Measurements from ENCODE around the gene KRTAP1-5. TPM values are rescaled to one million over a fixed set of nuclear protein-coding genes. Genes with fewer than 3 reads are reported as not detected.
"Not testable (repeated sequence)": the region's sequence is repeated elsewhere in the genome, so short reads cannot be mapped to it uniquely, and the experiment has no call there.

The KRTAP1-5 gene
- total and polyA plus RNA-seq, 5 experiments from 2014 or later = not detected

DNA sequence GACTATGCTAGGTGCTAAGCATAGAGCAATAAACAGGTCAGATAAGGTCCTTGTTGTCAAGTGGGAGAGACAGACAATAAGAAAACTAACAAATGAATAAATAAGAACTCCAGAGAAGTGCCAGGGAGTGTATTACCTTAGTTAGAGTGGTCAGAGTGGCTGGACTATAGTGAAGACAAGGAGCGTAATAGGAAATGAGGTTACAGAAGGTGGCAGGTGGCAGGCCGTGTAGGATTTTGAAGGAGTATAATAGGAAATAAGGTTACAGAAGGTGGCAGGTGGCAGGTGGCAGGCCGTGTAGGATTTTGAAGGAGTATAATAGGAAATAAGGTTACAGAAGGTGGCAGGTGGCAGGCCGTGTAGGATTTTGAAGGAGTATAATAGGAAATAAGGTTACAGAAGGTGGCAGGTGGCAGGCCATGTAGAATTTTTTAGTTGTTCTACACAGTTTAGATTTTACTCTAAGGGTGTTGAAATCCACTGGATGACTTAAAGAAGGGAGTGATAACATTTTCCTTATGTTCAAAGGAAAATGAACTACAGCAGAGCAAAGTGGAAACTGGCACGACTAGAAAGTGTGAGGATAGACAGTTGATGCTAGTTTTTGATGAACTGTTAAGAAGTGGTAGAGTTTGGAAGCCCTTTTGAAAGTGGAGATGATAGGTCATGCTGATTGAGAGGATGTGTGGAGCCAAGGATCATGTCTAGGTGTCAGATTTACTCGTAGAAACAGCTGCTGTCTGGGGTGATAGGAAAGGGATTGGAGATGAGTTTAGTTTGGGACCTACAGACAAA is 14.5 kb downstream of the KRTAP1-5 start:
- no peak for ATAC-seq

DNA sequence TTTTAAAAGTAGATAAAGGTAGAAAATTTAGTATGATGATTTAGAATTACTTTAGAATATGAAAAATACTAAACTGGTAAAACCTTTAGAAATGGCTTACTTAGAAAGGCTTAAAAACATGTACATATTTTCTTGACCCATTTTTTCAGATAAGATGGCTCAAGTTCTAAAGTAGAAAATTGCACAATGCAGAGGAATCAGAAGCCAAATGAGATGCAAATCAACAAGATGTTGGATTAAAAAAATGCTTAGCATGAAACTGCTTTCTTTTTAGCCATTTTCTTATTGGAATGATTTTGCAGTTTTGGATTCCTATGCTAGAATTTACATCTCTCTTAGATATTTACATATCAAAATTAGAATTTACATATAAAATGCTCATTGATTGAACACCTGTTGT is 16.6 kb downstream of the KRTAP1-5 start:
- Mint-ChIP-seq H3K36me3 (no peaks in the 10 kb centered on the region), H3K4me3 (no peak overlapping the region), H3K9me3 (no peaks in the 10 kb centered on the region), H3K27ac (no peak overlapping the region), H3K4me1 (no peaks in the 10 kb centered on the region), H3K27me3 (peaks cover 0 to under 1% (median 0%) of the 10 kb centered on the region in 5 donors)
- POLR2A ChIA-PET = no interaction called here
- ATAC-seq = no peak
- no peak for DNase-seq

More for the DNA sequence above, 14.5 kb downstream of the KRTAP1-5 start:
- POLR2A ChIA-PET = no interaction called here
- Mint-ChIP-seq H3K27ac (no peak overlapping the region), H3K4me1 (no peaks in the 10 kb centered on the region), H3K36me3 (no peaks in the 10 kb centered on the region), H3K27me3 (peaks cover 0 to 10% (median 2%) of the 10 kb centered on the region in 5 donors), H3K9me3 (no peaks in the 10 kb centered on the region), H3K4me3 (no peak overlapping the region)
- DNase-seq = no peak

DNA sequence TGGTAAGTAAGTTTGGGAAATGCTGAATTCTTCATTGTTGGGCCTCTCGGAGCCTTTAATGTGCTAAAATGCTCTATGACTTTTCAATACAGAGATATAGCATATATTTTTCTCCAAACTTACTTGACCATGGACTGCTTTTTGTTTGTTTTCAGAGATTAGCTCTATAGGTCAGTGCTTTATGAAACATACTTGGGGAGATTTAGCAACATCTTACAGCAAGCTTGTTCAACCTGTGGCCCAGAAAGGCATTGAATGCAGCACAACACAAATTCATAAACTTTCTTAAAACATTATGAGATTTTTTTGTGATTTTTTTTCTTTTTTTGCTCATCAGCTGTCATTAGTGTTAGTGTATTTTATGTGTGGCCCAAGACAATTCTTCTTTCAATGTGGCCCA is 17.1 kb downstream of the KRTAP1-5 start:
- Mint-ChIP-seq H3K4me1 (no peaks in the 10 kb centered on the region), H3K4me3 (no peak overlapping the region), H3K27ac (no peak overlapping the region), H3K36me3 (no peaks in the 10 kb centered on the region), H3K9me3 (no peaks in the 10 kb centered on the region), H3K27me3 (no peaks in the 10 kb centered on the region)
- no peak for DNase-seq
- no peak for ATAC-seq
- POLR2A ChIA-PET = interaction anchor here (0.6 kb wide), 1 partner anchor 472 kb away, joined by 4 read pairs; no protein-coding TSS in a partner anchor

DNA sequence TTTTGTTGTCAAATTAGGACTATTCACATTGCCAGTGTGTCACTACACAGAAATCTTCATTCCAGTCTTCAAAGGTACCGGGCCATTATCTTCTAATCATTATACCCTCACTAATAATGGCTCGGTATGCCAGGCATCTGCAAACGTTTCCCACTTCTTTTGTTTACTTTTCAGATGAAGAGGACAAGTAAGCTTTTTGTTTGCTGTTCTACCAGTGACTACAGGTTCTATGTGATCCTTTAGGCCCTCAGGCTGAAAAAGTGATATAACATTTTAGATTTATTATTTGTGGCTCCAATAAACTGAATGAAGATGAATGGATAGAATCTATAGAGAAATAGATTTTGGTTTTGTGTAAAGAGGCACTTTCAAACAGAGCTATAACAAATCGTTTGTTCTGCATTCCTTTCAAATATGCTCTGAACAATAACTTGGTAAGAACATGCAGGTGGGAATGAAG is 17.7 kb downstream of the KRTAP1-5 start:
- DNase-seq = no peak
- Mint-ChIP-seq H3K27ac (no peak overlapping the region), H3K27me3 (no peaks in the 10 kb centered on the region), H3K4me3 (no peak overlapping the region), H3K36me3 (no peaks in the 10 kb centered on the region), H3K9me3 (no peaks in the 10 kb centered on the region), H3K4me1 (no peaks in the 10 kb centered on the region)
- no peak for ATAC-seq
- POLR2A ChIA-PET = interaction anchor here (0.6 kb wide), 1 partner anchor 472 kb away, joined by 4 read pairs; no protein-coding TSS in a partner anchor

DNA sequence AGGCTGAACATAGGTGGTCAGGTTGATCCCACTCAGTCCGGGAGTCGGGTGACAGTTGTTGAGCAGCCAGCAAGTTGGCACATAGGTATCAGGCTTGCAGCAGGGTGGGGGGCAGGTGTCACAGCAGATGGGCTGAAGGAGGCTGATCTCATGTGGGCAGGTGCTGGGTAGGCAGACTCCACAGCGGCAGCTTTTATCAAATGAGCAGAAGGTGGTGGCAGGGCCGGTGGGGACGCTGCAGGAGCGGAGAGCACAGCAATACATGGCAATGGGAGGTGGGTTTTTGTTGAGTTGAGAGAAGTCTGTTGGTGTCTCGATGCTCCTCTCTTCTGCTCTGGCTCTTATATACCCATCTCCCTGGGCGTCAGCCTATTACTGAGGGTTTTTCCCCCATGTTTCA is 18.2 kb downstream of the KRTAP1-5 start, which contains the start of gene KRTAP3-1:
Gene KRTAP3-1 (minus strand): TSS at position 318 of the 400 bp plus-strand sequence. CDS start 54 bp downstream, at position 264.
- no peak for ATAC-seq
- POLR2A ChIA-PET = no interaction called here
- Mint-ChIP-seq H3K4me3 (no peak within 1 kb of the TSS), H3K9me3 (no peaks in the 10 kb centered on the region), H3K4me1 (no peaks in the 10 kb centered on the region), H3K27me3 (peaks cover 0 to 2% (median 0%) of the 10 kb centered on the region in 5 donors), H3K36me3 (no peaks in the 10 kb centered on the region), H3K27ac (no peak within 1 kb of the TSS)
- no peak for DNase-seq

DNA sequence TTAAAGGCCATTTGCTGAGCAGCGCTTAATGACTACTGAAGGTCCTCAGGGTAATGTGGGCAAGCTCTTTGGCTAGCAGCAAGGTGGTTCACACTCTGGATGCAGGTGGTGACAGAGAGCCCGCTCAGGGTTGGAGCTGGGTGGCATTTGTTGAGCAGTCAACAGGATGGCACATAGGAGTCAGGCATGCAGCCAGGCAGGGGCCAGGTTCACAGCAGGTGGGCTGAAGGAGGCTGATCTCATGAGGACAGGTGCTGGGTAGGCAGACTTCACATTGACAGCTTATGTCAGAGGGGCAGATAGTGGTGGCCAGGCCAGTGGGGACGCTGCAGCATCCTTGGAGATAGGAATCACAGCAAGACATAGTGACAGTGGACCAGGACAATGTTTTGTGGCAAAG is 22.6 kb downstream of the KRTAP1-5 start:
- Mint-ChIP-seq H3K4me1 (no peaks in the 10 kb centered on the region), H3K27ac (no peak overlapping the region), H3K9me3 (no peaks in the 10 kb centered on the region), H3K27me3 (peaks cover 2 to 19% (median 6%) of the 10 kb centered on the region in 5 donors), H3K4me3 (no peak overlapping the region), H3K36me3 (no peaks in the 10 kb centered on the region)
- DNase-seq (no peak), ATAC-seq (no peak)
- POLR2A ChIA-PET = no interaction called here

DNA sequence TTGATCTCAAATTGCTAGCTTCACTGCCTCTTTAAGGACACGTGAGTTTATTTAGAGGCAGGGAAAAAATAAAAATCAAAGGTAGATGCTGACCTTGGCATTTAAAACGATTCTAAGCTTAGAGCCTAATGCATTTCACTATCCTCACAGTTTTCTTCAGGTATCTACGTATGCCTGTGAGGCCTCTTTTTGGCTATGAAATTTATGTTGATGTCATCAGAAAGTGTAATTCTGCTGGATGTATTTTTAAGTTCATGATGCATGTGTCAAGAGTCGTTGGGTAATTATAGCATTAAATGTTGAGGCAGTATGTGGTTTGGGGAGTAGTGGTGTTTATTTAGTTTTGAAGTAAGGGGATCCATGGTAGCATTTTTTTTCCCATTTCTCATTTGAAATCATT is 23.1 kb downstream of the KRTAP1-5 start:
- H3K36me3 Mint-ChIP-seq = no peaks in the 10 kb centered on the region
- H3K9me3 Mint-ChIP-seq = no peaks in the 10 kb centered on the region
- H3K27me3 Mint-ChIP-seq = peaks cover 3 to 22% (median 8%) of the 10 kb centered on the region in 5 donors
- H3K4me1 Mint-ChIP-seq = no peaks in the 10 kb centered on the region
- no peak overlapping the region for H3K27ac Mint-ChIP-seq
- no peak overlapping the region for H3K4me3 Mint-ChIP-seq
- DNase-seq (no peak), ATAC-seq (no peak)
- POLR2A ChIA-PET = no interaction called here

DNA sequence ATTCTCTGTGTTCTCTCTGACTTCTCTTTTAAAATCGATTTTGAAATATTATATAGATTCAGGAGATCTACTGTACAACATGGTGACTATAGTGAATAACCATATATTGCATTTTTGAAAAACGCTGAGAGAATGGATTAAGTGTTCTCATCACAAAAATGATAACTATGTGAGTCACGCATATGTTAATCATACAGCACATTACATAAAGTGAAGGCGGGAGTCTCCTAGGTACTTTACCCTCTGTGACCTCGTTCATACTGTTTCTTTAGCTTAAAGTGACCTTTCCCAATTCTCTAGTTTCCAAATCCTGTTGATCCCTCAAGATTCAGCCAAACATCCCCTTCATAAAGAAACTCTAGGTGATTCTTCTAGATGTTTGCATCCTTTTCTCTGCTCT is 24.2 kb downstream of the KRTAP1-5 start:
- peaks cover 9 to 26% (median 14%) of the 10 kb centered on the region in 5 donors for H3K27me3 Mint-ChIP-seq

DNA sequence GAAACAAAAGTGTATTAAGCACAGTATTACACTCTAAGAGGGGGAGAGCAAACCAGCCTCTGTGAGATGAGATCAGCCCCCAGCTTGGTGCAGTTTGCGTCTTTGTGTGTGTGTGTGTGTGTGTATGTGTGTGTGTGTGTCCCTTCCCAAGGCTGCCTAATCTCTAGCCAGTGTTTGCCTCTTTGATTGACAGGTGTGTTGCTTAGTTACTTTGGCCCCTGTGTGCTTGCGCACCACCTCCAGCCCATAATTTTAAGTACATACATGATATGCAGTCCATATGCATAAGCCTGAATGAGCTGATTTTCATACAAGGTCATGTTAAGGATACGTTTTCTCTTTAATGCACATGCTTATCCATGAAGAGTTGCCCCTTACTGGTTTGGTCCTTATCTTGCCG is 25.2 kb downstream of the KRTAP1-5 start:
- no peak for DNase-seq
- no peak overlapping the region for H3K27ac Mint-ChIP-seq
- H3K4me3 Mint-ChIP-seq = no peak overlapping the region
- no peak for ATAC-seq
- H3K36me3 Mint-ChIP-seq = no peaks in the 10 kb centered on the region
- H3K4me1 Mint-ChIP-seq = no peaks in the 10 kb centered on the region
- peaks cover 15 to 35% (median 24%) of the 10 kb centered on the region in 5 donors for H3K27me3 Mint-ChIP-seq
- no peaks in the 10 kb centered on the region for H3K9me3 Mint-ChIP-seq
- POLR2A ChIA-PET = no interaction called here

More for the DNA sequence above, 24.2 kb downstream of the KRTAP1-5 start:
- POLR2A ChIA-PET = no interaction called here
- H3K27ac Mint-ChIP-seq = no peak overlapping the region
- no peaks in the 10 kb centered on the region for H3K9me3 Mint-ChIP-seq
- H3K4me3 Mint-ChIP-seq = no peak overlapping the region
- ATAC-seq (no peak), DNase-seq (no peak)
- H3K4me1 Mint-ChIP-seq = no peaks in the 10 kb centered on the region
- no peaks in the 10 kb centered on the region for H3K36me3 Mint-ChIP-seq

DNA sequence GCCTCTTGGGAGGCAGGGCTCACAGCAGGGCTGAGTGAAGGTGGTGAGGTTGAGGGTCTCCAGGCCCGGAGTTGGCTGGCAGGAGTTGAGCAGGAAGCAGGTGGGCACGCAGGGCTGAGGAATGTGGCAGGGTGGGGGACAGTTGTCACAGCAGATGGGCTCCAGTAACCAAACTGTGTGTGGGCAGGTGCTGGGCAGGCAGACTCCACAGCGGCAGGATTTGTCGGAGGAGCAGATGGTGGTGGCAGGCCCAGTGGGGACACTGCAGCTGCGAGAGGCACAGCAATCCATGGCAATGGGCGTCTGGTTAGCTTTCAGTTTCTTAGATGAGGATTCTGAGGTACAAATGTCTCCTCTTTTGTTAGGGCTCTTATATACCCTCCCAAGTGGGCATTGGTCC is 27.4 kb downstream of the KRTAP1-5 start, which contains the start of gene KRTAP3-2:
Gene KRTAP3-2 (minus strand): TSS at position 344 of the 400 bp plus-strand sequence. CDS start 53 bp downstream, at position 291.
- DNase-seq, H3K4me1 Mint-ChIP-seq, H3K9me3 Mint-ChIP-seq, H3K36me3 Mint-ChIP-seq, ATAC-seq, H3K4me3 Mint-ChIP-seq, POLR2A ChIA-PET: not testable (repeated sequence)
- Mint-ChIP-seq H3K27ac (peak within 1 kb of the TSS in 1 of 10 donors; percentile 68), H3K27me3 (peaks cover 25 to 45% (median 35%) of the 10 kb centered on the region in 5 donors)

DNA sequence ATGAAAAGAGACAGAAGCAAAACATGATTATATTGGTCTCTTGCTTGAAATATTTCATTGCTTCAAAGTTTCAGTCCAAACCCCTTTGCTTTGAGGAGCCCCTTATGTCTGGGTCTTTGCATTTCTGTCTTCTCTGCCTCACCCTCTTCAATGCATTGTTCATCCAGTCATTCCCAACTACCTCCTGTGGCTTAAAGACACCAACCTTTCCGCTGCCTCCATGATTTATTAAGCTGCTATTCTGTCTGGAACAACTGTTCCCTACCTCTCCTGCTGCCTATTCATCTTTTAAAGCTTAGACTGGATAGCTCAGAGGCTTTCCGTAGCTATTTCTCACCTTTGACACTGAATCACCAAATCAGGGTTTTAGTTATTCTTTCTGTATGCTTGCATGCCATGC is 29.6 kb downstream of the KRTAP1-5 start:
- DNase-seq (no peak), ATAC-seq (no peak)
- no peak overlapping the region for H3K27ac Mint-ChIP-seq
- peaks cover 0 to 4% (median 2%) of the 10 kb centered on the region in 3 donors for H3K36me3 Mint-ChIP-seq
- peaks cover 30 to 57% (median 50%) of the 10 kb centered on the region in 5 donors for H3K27me3 Mint-ChIP-seq
- H3K9me3 Mint-ChIP-seq = no peaks in the 10 kb centered on the region
- peaks cover 0 to 2% (median 0%) of the 10 kb centered on the region in 4 donors for H3K4me1 Mint-ChIP-seq
- POLR2A ChIA-PET = no interaction called here
- H3K4me3 Mint-ChIP-seq = no peak overlapping the region

DNA sequence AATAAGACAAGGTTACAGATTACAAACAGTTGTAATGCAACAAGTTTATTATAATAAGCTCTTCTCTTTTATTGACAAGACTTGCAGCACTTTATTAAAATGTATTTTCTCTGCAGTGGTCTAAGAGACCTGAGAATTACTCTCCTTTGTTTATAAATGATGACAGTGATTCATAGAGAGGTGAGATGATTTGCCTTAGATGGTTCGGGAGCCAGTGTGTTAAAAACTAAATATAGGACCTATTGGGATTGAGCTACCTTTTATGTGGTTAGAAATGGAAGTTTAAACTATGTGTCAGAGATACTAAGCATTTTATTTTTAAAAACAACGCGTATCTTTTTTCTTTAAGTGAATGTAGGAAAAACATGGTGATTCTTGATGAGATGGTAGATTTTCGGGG is 30.2 kb downstream of the KRTAP1-5 start:
- no peak for ATAC-seq

DNA sequence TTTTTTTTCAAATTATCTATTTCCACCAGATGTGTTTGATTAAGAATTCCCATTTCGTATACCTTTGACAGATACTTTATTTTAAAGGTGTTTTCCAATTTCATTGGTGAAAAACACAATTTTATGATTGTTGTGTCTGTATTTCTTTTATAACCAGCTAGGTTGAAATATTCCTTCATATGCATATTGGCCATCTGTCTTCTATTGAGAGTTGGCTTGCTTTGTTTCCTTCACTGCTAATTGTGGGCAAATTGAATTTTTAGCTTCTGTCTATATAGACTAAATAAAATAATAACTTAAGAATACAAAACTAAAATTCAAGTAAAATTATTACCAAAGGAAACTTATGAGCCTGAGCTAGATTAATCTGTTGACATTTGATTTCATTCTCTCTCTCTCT is 31.9 kb downstream of the KRTAP1-5 start:
- peaks cover 0 to 2% (median 0%) of the 10 kb centered on the region in 4 donors for H3K4me1 Mint-ChIP-seq
- no peak overlapping the region for H3K27ac Mint-ChIP-seq
- DNase-seq (no peak), ATAC-seq (no peak)
- POLR2A ChIA-PET = no interaction called here
- peaks cover 30 to 62% (median 48%) of the 10 kb centered on the region in 5 donors for H3K27me3 Mint-ChIP-seq
- H3K9me3 Mint-ChIP-seq = no peaks in the 10 kb centered on the region
- no peak overlapping the region for H3K4me3 Mint-ChIP-seq
- H3K36me3 Mint-ChIP-seq = peaks cover 0 to 7% (median 4%) of the 10 kb centered on the region in 3 donors

More for the DNA sequence above, 30.2 kb downstream of the KRTAP1-5 start:
- Mint-ChIP-seq H3K27ac (no peak overlapping the region), H3K36me3 (peaks cover 0 to 7% (median 4%) of the 10 kb centered on the region in 3 donors), H3K4me3 (no peak overlapping the region), H3K9me3 (no peaks in the 10 kb centered on the region), H3K4me1 (peaks cover 0 to 2% (median 0%) of the 10 kb centered on the region in 4 donors), H3K27me3 (peaks cover 32 to 62% (median 51%) of the 10 kb centered on the region in 5 donors)
- POLR2A ChIA-PET = no interaction called here
- no peak for DNase-seq
